HepG2 (cell line): ENCODE results near the gene CDYL. TPM values are rescaled to one million over a fixed set of nuclear protein-coding genes. Genes with fewer than 3 reads are reported as not detected.

ENCODE experiments used
- ATAC-seq: fragments of 200-7000 bp; cut with Tn5 transposase; 3 replicates; pipeline ENCODE4 v1.9.1; 2020; ENCODE audit warnings: mild to moderate bottlenecking, moderate library complexity
- BruUV-seq: library from RNA; stranded (reverse); fragments of 400-500 nt; replicated peaks from 2 replicates; lab custom pipeline; 2021; lab: Mats Ljungman, UMichigan
- CTCF ChIA-PET: fragments of 300-600 bp; formaldehyde crosslinking; extraction: SDS; loops from one replicate; lab custom pipeline; 2021; ENCODE audit warnings: low total read pairs, inconsistent platforms, low intra/inter-chr PET ratio; lab: Yijun Ruan, JAX
- POLR2A ChIA-PET: fragments of 350-600 bp; sonication (Branson Sonifier 250); formaldehyde crosslinking; loops from one replicate; lab custom pipeline; 2020; ENCODE audit warnings: antibody characterized with exemption, inconsistent platforms; lab: Yijun Ruan, JAX
- DNase-seq: peaks from one replicate; pipeline ENCODE4 v3.0.0-alpha.2; 2015; ENCODE audit warnings: low spot score
- FAIRE-seq: peaks from 3 replicates; lab custom pipeline; 2011; peaks lifted over from hg19 to GRCh38; lab: Jason Lieb, UNC
- H2AFZ ChIP-seq: one replicate; pipeline ENCODE4 v1.6.1; 2011; ENCODE audit warnings: low read length, inconsistent platforms
- H3K27ac ChIP-seq: fragments of 300-600 bp; 3 replicates; pipeline ENCODE4 v1.8.0; 2011; ENCODE audit warnings: mixed run types, mild to moderate bottlenecking, mixed read lengths, low read length, inconsistent platforms; ENCODE audit not compliant: insufficient read depth; ENCODE audit errors: extremely low read length
- H3K27me3 ChIP-seq, 2 experiments: fragments of 200-600 bp in 1 of 2; 2 replicates in 1 of 2; 3 replicates in 1 of 2; pipeline versions ENCODE4 v1.6.0 to v1.8.0; 2011; ENCODE audit warnings: low read length in 2 of 2, mild to moderate bottlenecking in 2 of 2, moderate library complexity in 2 of 2, inconsistent platforms in 1 of 2; ENCODE audit not compliant: insufficient read depth in 2 of 2, control insufficient read depth in 1 of 2
- H3K36me3 ChIP-seq, 2 experiments: fragments of 200-600 bp in 1 of 2; replicated peaks in 1 of 2; 2 replicates in 1 of 2; 3 replicates in 1 of 2; pipeline versions ENCODE4 v1.5.1 to v1.8.0; 2011; ENCODE audit warnings: low read length in 2 of 2, inconsistent platforms in 1 of 2; ENCODE audit not compliant: insufficient read depth in 2 of 2, control insufficient read depth in 1 of 2
- H3K4me1 ChIP-seq: 2 replicates; pipeline ENCODE4 v1.5.1; 2012; ENCODE audit warnings: low read length, inconsistent platforms; ENCODE audit not compliant: insufficient read depth
- H3K4me2 ChIP-seq: 2 replicates; pipeline ENCODE4 v1.6.0; 2011; ENCODE audit warnings: low read depth, low read length, inconsistent platforms
- H3K4me3 ChIP-seq, 3 experiments: fragments of 200-600 bp in 1 of 3; sonication (generic), shearing (Covaris generic) in 1 of 3; replicated peaks in 1 of 3; 2 replicates each; pipeline ENCODE4 v1.5.1; 2011 to 2016; ENCODE audit warnings: low read length in 3 of 3, inconsistent platforms in 2 of 3, low read depth in 2 of 3, mild to moderate bottlenecking in 2 of 3, control low read depth in 1 of 3, mixed read lengths in 1 of 3; ENCODE audit not compliant: insufficient read depth in 1 of 3
- H3K79me2 ChIP-seq: one replicate; pipeline ENCODE4 v1.6.1; 2011; ENCODE audit warnings: low read length, inconsistent platforms; ENCODE audit not compliant: insufficient read depth
- H3K9ac ChIP-seq: 2 replicates; pipeline ENCODE4 v1.6.0; 2011; ENCODE audit warnings: mild to moderate bottlenecking, low read depth, low read length, inconsistent platforms; ENCODE audit not compliant: insufficient read depth
- H3K9me3 ChIP-seq: 2 replicates; pipeline ENCODE4 v1.5.1; 2012; ENCODE audit warnings: mild to moderate bottlenecking, low read length
- H4K20me1 ChIP-seq: 2 replicates; pipeline ENCODE4 v1.6.0; 2011; ENCODE audit warnings: inconsistent platforms, mild to moderate bottlenecking, low read length, moderate library complexity; ENCODE audit not compliant: insufficient read depth
- AGO2 ChIP-seq: fragments of 200-400 bp; formaldehyde crosslinking; optimal IDR thresholded peaks from 2 replicates; pipeline ENCODE3; 2017; ENCODE audit warnings: mild to moderate bottlenecking, low read depth, low read length, moderate library complexity
- HNF4G ChIP-seq, 2 experiments: sonication (generic) in 1 of 2; formaldehyde crosslinking in 1 of 2; IDR thresholded peaks; 2 replicates each; pipeline versions ENCODE4 v1.4.0 to v1.6.1; 2011 to 2020; ENCODE audit warnings: borderline replicate concordance in 2 of 2, low read depth in 2 of 2, mild to moderate bottlenecking in 2 of 2, low read length in 1 of 2, missing genetic modification reagents in 1 of 2, moderate library complexity in 1 of 2
- ISL2 ChIP-seq: sonication (generic); formaldehyde crosslinking; IDR thresholded peaks from 2 replicates; pipeline ENCODE4 v1.5.0; 2020; ENCODE audit warnings: missing genetic modification reagents
- KDM3A ChIP-seq: IDR thresholded peaks from 2 replicates; pipeline ENCODE4 v1.6.1; 2018; ENCODE audit warnings: low read depth, missing compliant biosample characterization
- KLF11 ChIP-seq: IDR thresholded peaks from 2 replicates; pipeline ENCODE4 v1.6.1; 2016; ENCODE audit warnings: missing compliant biosample characterization
- MIER3 ChIP-seq: IDR thresholded peaks from 2 replicates; pipeline ENCODE4 v1.6.1; 2016; ENCODE audit warnings: missing compliant biosample characterization, borderline replicate concordance
- MTA1 ChIP-seq: sonication (generic); formaldehyde crosslinking; IDR thresholded peaks from 2 replicates; pipeline ENCODE4 v1.4.0; 2020; ENCODE audit warnings: missing genetic modification reagents, mild to moderate bottlenecking, borderline replicate concordance
- PATZ1 ChIP-seq: sonication (generic); formaldehyde crosslinking; IDR thresholded peaks from 2 replicates; pipeline ENCODE4 v1.4.0; 2020; ENCODE audit warnings: missing genetic modification reagents
- PHF8 ChIP-seq: sonication (generic); formaldehyde crosslinking; IDR thresholded peaks from 2 replicates; pipeline ENCODE4 v1.5.0; 2020; ENCODE audit warnings: missing genetic modification reagents
- SMC3 ChIP-seq: IDR thresholded peaks from 2 replicates; pipeline ENCODE4 v1.6.1; 2011; ENCODE audit warnings: low read length, improper control_type of control experiment
- SP1 ChIP-seq, 2 experiments: fragments of 450-650 bp in 1 of 2; sonication (generic) in 1 of 2; formaldehyde crosslinking in 1 of 2; IDR thresholded peaks; 2 replicates each; pipeline versions ENCODE4 v1.4.0 to v1.6.1; 2016 to 2020; ENCODE audit warnings: missing genetic modification reagents in 1 of 2
- STAG1 ChIP-seq: sonication (generic); formaldehyde crosslinking; IDR thresholded peaks from 2 replicates; pipeline ENCODE4 v1.4.0; 2020; ENCODE audit warnings: missing genetic modification reagents
- ZKSCAN5 ChIP-seq: sonication (generic); formaldehyde crosslinking; IDR thresholded peaks from 2 replicates; pipeline ENCODE4 v1.5.1; 2020; ENCODE audit warnings: mild to moderate bottlenecking, missing genetic modification reagents
- ZNF10 ChIP-seq: sonication (generic); formaldehyde crosslinking; IDR thresholded peaks from 2 replicates; pipeline ENCODE4 v1.4.0; 2020; ENCODE audit warnings: mild to moderate bottlenecking, low read depth, missing genetic modification reagents, borderline replicate concordance
- ZNF512 ChIP-seq: sonication (generic); formaldehyde crosslinking; IDR thresholded peaks from 2 replicates; pipeline ENCODE4 v1.4.0; 2020; ENCODE audit warnings: mild to moderate bottlenecking, missing genetic modification reagents
- WGBS: methylation state at CpG from one replicate; pipeline ENCODE4 v1.1.6; 2017; ENCODE audit warnings: low lambda C conversion rate; 5-methylcytosine and 5-hydroxymethylcytosine counted together
- in situ Hi-C: cut with HindIII; loops from 2 replicates; pipeline ENCODE4 v1.10.0; 2017; ENCODE audit warnings: low pct_unique_long_range_greater_than_20kb; ENCODE audit not compliant: extremely low pct_ligation_motif_present
- intact Hi-C: fragments of 100-400 bp; cut with micrococcal nuclease; formaldehyde crosslinking; loops from one replicate; pipeline ENCODE4 v1.10.0; 2022; ENCODE audit not compliant: unreplicated experiment
- polyA plus RNA-seq, 8 experiments: library from polyadenylated mRNA; depleted of rRNA in 3 of 8; stranded (reverse) in 7 of 8; unstranded in 1 of 8; fragments of >200 nt; fragmentation: Illumina TruSeq in 4 of 8; extraction: Trizol in 4 of 8; gene quantifications; 2 replicates each; pipeline versions ENCODE4 v1.2.1 to v1.2.3, GENCODE V29; 2011 to 2016; ENCODE audit warnings: low read depth in 4 of 8, missing spikeins in 1 of 8, mixed read lengths in 1 of 8; ENCODE audit not compliant: insufficient read depth in 1 of 8
- total RNA-seq, 5 experiments: library from RNA; depleted of rRNA; stranded (reverse); fragments of >200 nt; fragmentation: Illumina TruSeq; extraction: Trizol; gene quantifications; 2 replicates each; pipeline ENCODE4 v1.2.3, GENCODE V29; 2016; ENCODE audit warnings: low read depth in 1 of 5
- TF ChIP-seq, protein P1 (sequence below): conservative IDR thresholded peaks from 2 replicates; pipeline ENCODE4 v1.6.1; 2018; ENCODE audit warnings: missing genetic modification reagents

CDYL gene
- total and polyA plus RNA-seq, 2 of the 13 experiments (the other 11 are each of a cell fraction or from before 2014, with no cell fraction given): 22.8 to 105 TPM

DNA sequence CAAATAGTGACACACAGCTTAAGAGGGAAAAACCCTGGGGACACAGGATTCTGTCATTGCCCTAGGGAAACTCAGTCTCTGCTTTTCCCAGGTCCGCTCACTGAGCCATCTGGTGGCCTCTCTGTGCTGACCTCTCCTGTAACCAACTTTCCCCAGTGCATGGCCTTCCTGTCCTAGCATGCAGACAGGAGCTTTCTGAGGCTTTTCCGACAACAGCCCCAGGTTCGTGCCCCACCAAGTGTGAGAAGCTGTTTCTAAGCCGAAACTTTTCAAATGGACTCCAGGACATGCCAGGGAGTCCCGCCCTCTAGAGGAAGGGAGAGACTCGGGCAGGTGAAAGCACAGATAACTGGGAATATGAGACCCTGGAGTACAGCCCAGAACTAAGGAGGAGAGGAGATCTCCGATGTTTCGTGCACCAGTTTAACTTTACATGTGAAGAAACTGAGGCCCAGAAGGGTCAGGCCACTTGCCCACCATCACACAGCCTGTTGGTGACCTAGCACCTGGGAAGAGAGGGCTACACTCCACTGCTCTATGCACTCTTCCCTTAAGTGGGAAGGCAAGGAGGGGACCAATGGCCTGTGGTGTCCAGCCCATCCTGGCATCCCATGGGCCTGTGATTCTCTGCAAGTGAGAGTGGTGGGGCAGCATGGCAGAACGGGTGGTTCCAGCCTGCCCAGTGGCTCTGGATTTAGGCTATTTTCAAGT lies 181.5 kb downstream of the CDYL start (continued):
- TF ChIP-seq STAG1 (peak; percentile 67), ZNF512 (peak; percentile 38; the same call in 1 of the 2 replicates), SMC3 (peak; percentile 19; the same call in 1 of the 2 replicates)

- no peaks in the 10 kb centered on the region for H3K4me1 ChIP-seq
- peaks cover 0 to 7% of the 10 kb centered on the region in 2 experiments; a peak in 3 of 5 replicates for H3K36me3 ChIP-seq
- no peaks in the 10 kb centered on the region for H3K79me2 ChIP-seq
- H4K20me1 ChIP-seq: no peaks in the 10 kb centered on the region
- ChIA-PET POLR2A (no interaction called here), CTCF (no interaction called here)
- H3K27ac ChIP-seq: no peak overlapping the region
- no peak for FAIRE-seq
- 54% methylated on average over 3 of the region's 3 CpGs for WGBS
- intact Hi-C loops: loop anchor here (5.0 kb wide), 2 partner anchors 74 to 646 kb away; no protein-coding TSS in a partner anchor
- no peak overlapping the region for H2AFZ ChIP-seq
- no peak for ATAC-seq
- H3K4me3 ChIP-seq: no peak overlapping the region
- H3K9me3 ChIP-seq: no peaks in the 10 kb centered on the region
- in situ Hi-C loops: no loop called here
- H3K4me2 ChIP-seq: no peak overlapping the region
- no peak for DNase-seq
- BruUV-seq: no TSS peak
- peaks cover 0 to 14% of the 10 kb centered on the region in 2 experiments; a peak in 2 of 5 replicates for H3K27me3 ChIP-seq
- no peak overlapping the region for H3K9ac ChIP-seq
- TF ChIP-seq SP1 (IDR thresholded peaks at IDR 0.05) (no peak), SP1 (CRISPR knock-in tag; IDR thresholded peaks at IDR 0.05) (no peak), KLF11 (CRISPR knock-in tag) (no peak), ZKSCAN5 (CRISPR knock-in tag) (no peak), AGO2 (no peak), MIER3 (CRISPR knock-in tag) (no peak), PHF8 (CRISPR knock-in tag) (no peak), HNF4G (IDR thresholded peaks at IDR 0.05; ENCODE audit: borderline replicate concordance, low read depth, low read length) (no peak), HNF4G (CRISPR knock-in tag; IDR thresholded peaks at IDR 0.05; ENCODE audit: borderline replicate concordance, low read depth) (no peak), KDM3A (CRISPR knock-in tag) (no peak), MTA1 (no peak), ISL2 (CRISPR knock-in tag) (no peak), ZNF10 (no peak), ZNF512 (no peak), PATZ1 (CRISPR knock-in tag) (no peak)
- TF ChIP-seq, protein P1, sequence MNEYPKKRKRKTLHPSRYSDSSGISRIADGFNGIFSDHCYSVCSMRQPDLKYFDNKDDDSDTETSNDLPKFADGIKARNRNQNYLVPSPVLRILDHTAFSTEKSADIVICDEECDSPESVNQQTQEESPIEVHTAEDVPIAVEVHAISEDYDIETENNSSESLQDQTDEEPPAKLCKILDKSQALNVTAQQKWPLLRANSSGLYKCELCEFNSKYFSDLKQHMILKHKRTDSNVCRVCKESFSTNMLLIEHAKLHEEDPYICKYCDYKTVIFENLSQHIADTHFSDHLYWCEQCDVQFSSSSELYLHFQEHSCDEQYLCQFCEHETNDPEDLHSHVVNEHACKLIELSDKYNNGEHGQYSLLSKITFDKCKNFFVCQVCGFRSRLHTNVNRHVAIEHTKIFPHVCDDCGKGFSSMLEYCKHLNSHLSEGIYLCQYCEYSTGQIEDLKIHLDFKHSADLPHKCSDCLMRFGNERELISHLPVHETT (CRISPR knock-in tag): no peak
Measured at GRCh38 chr6:4958624-4959023, 182.4 kb downstream of the CDYL start.
